Caco-2 (cell line): ENCODE measurements around the gene UNC13C. TPM values are rescaled to one million over a fixed set of nuclear protein-coding genes. Genes with fewer than 3 reads are reported as not detected.

ENCODE experiments used
- BruUV-seq: library from RNA; stranded (reverse); fragments of 400-500 nt; replicated peaks from 2 replicates; lab custom pipeline; 2021; lab: Mats Ljungman, UMichigan
- CTCF ChIA-PET: fragments of 300-600 bp; sonication (Branson Sonifier 250); formaldehyde crosslinking; loops from one replicate; lab custom pipeline; 2022; ENCODE audit warnings: antibody characterized with exemption; lab: Charles Lee
- POLR2A ChIA-PET: fragments of 300-600 bp; sonication (Branson Sonifier 250); formaldehyde crosslinking; loops from one replicate; lab custom pipeline; 2022; ENCODE audit warnings: antibody characterized with exemption; lab: Charles Lee
- DNase-seq, 2 experiments: peaks; one replicate each; pipeline versions ENCODE4 v3.0.0 to v3.0.0-alpha.2; 2020 to 2022
- H3K27me3 ChIP-seq: replicated peaks from 2 replicates; pipeline ENCODE4 v1.6.0; 2011; ENCODE audit warnings: low read length; ENCODE audit not compliant: control insufficient read depth, insufficient read depth
- H3K36me3 ChIP-seq: 2 replicates; pipeline ENCODE4 v1.5.1; 2011; ENCODE audit warnings: low read length; ENCODE audit not compliant: control insufficient read depth, insufficient read depth
- H3K4me1 ChIP-seq: fragments of 250-450 bp; sonication (Bioruptor Pico); 2 replicates; pipeline ENCODE4 v1.5.1; 2020; ENCODE audit warnings: mild to moderate bottlenecking
- H3K4me3 ChIP-seq: 2 replicates; pipeline ENCODE4 v1.5.1; 2011; ENCODE audit warnings: low read depth, mild to moderate bottlenecking, control low read depth, low read length
- H3K9me3 ChIP-seq: fragments of 250-450 bp; sonication (Bioruptor Pico); 2 replicates; pipeline ENCODE4 v1.5.1; 2020; ENCODE audit warnings: mild to moderate bottlenecking, moderate library complexity
- H3K27ac Mint-ChIP-seq: one replicate; pipeline ENCODE4 v1.8.0; 2022; ENCODE audit warnings: mixed read lengths; ENCODE audit not compliant: unreplicated experiment
- H3K27me3 Mint-ChIP-seq: one replicate; pipeline ENCODE4 v1.8.0; 2022; ENCODE audit warnings: mixed read lengths; ENCODE audit not compliant: insufficient read depth, unreplicated experiment
- H3K36me3 Mint-ChIP-seq: one replicate; pipeline ENCODE4 v1.8.0; 2022; ENCODE audit warnings: mild to moderate bottlenecking, mixed read lengths; ENCODE audit not compliant: insufficient read depth, unreplicated experiment
- H3K4me1 Mint-ChIP-seq: one replicate; pipeline ENCODE4 v1.8.0; 2022; ENCODE audit warnings: low read depth, mixed read lengths; ENCODE audit not compliant: unreplicated experiment
- H3K4me3 Mint-ChIP-seq: one replicate; pipeline ENCODE4 v1.8.0; 2022; ENCODE audit warnings: mild to moderate bottlenecking, moderate library complexity, mixed read lengths; ENCODE audit not compliant: unreplicated experiment
- H3K9me3 Mint-ChIP-seq: one replicate; pipeline ENCODE4 v1.8.0; 2022; ENCODE audit warnings: mixed read lengths; ENCODE audit not compliant: unreplicated experiment
- intact Hi-C: fragments of 100-400 bp; cut with micrococcal nuclease; formaldehyde crosslinking; loops from one replicate; pipeline ENCODE4 v1.10.0; 2022; ENCODE audit not compliant: unreplicated experiment
- total RNA-seq: library from RNA; stranded (reverse); gene quantifications from 2 replicates; pipeline ENCODE4 v1.2.3, GENCODE V29; 2022
- TF ChIP-seq, protein P1 (sequence below), 2 experiments: fragments of 200-600 bp in 1 of 2; IDR thresholded peaks; 1 replicate in 1 of 2; 2 replicates in 1 of 2; pipeline versions ENCODE4 v1.5.1 to v1.8.0; 2011 to 2022; ENCODE audit warnings: antibody characterized with exemption in 1 of 2, control low read depth in 1 of 2, inconsistent platforms in 1 of 2, low read depth in 1 of 2, low read length in 1 of 2, mild to moderate bottlenecking in 1 of 2, moderate library complexity in 1 of 2; ENCODE audit not compliant: insufficient read depth in 1 of 2, severe bottlenecking in 1 of 2, unreplicated experiment in 1 of 2

Gene UNC13C
- total RNA-seq, 1 experiment from 2014 or later: 2.9 TPM

DNA sequence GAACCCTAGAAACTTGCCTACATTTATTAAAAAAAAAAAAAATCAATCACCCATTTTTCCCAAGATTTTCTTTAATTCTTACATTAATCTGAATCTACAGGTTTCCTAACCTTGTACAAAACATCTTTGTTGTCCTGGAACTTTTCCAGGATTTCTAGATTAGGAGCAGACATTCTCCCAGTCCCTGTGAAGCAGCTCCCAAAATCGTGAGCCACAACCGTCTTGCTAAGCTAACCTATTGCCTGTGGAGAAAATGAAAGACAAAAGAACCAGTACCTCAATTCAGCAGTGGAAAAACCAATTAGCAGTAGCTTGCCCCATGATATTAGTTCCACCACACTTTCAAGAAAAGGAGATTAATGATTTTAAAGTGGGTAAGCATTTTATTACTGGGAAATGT is 522.1 kb downstream of the UNC13C start:
- no peaks in the 10 kb centered on the region for H3K36me3 ChIP-seq
- no peak overlapping the region for H3K27ac Mint-ChIP-seq
- ChIA-PET CTCF (no interaction called here), POLR2A (no interaction called here)
- intact Hi-C loops: no loop called here
- DNase-seq: no peak
- H3K4me3 ChIP-seq: no peak overlapping the region
- no peaks in the 10 kb centered on the region for H3K4me1 Mint-ChIP-seq
- TF ChIP-seq, protein P1, sequence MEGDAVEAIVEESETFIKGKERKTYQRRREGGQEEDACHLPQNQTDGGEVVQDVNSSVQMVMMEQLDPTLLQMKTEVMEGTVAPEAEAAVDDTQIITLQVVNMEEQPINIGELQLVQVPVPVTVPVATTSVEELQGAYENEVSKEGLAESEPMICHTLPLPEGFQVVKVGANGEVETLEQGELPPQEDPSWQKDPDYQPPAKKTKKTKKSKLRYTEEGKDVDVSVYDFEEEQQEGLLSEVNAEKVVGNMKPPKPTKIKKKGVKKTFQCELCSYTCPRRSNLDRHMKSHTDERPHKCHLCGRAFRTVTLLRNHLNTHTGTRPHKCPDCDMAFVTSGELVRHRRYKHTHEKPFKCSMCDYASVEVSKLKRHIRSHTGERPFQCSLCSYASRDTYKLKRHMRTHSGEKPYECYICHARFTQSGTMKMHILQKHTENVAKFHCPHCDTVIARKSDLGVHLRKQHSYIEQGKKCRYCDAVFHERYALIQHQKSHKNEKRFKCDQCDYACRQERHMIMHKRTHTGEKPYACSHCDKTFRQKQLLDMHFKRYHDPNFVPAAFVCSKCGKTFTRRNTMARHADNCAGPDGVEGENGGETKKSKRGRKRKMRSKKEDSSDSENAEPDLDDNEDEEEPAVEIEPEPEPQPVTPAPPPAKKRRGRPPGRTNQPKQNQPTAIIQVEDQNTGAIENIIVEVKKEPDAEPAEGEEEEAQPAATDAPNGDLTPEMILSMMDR (IDR thresholded peaks at IDR 0.05; ENCODE audit: insufficient read depth in 1 of 2, low read depth in 1 of 2, low read length in 1 of 2, severe bottlenecking in 1 of 2, unreplicated experiment in 1 of 2): no peak
- peaks cover 6% of the 10 kb centered on the region for H3K36me3 Mint-ChIP-seq
- BruUV-seq: no TSS peak
- H3K4me1 ChIP-seq: no peaks in the 10 kb centered on the region
- H3K4me3 Mint-ChIP-seq: no peak overlapping the region
- H3K27me3 Mint-ChIP-seq: no peaks in the 10 kb centered on the region
- H3K9me3 ChIP-seq: no peaks in the 10 kb centered on the region
- H3K27me3 ChIP-seq: no peaks in the 10 kb centered on the region
- no peaks in the 10 kb centered on the region for H3K9me3 Mint-ChIP-seq

DNA sequence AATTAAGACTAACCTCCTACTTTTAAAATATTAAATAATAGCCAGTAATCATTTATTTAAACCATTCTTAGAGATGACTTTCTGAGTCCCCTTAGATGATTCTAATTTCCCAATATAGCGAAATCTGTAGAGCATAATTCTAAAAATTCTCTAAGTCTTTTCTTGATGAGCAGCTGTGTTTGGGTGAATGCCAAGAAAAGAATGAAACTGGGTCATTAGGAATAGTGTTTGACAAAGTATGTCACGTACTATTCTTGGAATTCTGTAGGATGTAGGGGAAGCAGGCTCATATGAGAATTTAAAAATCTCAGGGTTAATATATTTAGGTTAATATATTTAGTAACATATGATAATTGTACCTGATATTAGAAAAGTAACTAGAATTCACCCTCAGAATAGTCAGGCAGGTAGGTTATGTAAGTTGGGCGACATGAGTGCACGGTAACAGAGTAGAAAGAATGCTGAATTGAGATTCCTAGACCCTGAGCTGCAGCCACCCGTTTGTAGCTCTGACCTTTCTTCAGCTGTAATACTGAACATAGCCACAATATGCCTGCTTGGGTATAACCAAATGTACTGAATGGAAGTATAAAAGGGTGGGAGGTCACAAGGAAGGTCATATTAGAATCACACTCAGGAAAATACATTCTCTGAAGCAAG is 524.3 kb downstream of the UNC13C start:
- TF ChIP-seq, protein P1 (IDR thresholded peaks at IDR 0.05; ENCODE audit: insufficient read depth in 1 of 2, low read depth in 1 of 2, low read length in 1 of 2, severe bottlenecking in 1 of 2, unreplicated experiment in 1 of 2): no peak
- intact Hi-C loops: no loop called here
- no peak for DNase-seq
- no peaks in the 10 kb centered on the region for H3K9me3 ChIP-seq
- no peak overlapping the region for H3K27ac Mint-ChIP-seq
- CTCF ChIA-PET: no interaction called here
- H3K9me3 Mint-ChIP-seq: no peaks in the 10 kb centered on the region
- no peak overlapping the region for H3K4me3 ChIP-seq
- H3K36me3 ChIP-seq: no peaks in the 10 kb centered on the region
- no peaks in the 10 kb centered on the region for H3K4me1 Mint-ChIP-seq
- no peaks in the 10 kb centered on the region for H3K4me1 ChIP-seq
- BruUV-seq: no TSS peak
- POLR2A ChIA-PET: no interaction called here
- no peak overlapping the region for H3K4me3 Mint-ChIP-seq
- no peaks in the 10 kb centered on the region for H3K27me3 Mint-ChIP-seq
- peaks cover 6% of the 10 kb centered on the region for H3K36me3 Mint-ChIP-seq
- H3K27me3 ChIP-seq: no peaks in the 10 kb centered on the region

DNA sequence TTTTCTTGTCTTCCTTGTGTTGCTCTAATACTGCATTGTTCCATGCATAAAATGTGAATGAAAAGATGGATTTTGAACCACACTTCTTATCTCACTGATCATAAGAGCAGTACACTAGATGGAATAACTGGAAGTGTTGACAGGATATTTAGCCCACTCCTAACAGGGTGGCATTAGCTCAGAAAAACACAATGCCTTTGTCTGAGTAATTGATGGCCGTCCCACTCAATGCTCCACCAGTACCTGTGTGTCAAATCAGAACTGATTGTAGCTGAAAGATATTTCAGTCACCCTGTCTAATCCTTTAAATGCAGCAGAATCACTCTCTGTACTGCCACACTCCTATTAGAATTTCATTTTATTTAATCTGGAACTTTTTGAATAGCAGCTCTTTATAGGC is 526.5 kb downstream of the UNC13C start:
- BruUV-seq: no TSS peak
- CTCF ChIA-PET: no interaction called here
- H3K4me3 ChIP-seq: no peak overlapping the region
- no peak for DNase-seq
- no peaks in the 10 kb centered on the region for H3K4me1 Mint-ChIP-seq
- no peaks in the 10 kb centered on the region for H3K9me3 Mint-ChIP-seq
- no peaks in the 10 kb centered on the region for H3K9me3 ChIP-seq
- H3K27me3 Mint-ChIP-seq: no peaks in the 10 kb centered on the region
- POLR2A ChIA-PET: no interaction called here
- intact Hi-C loops: no loop called here
- TF ChIP-seq, protein P1 (IDR thresholded peaks at IDR 0.05; ENCODE audit: insufficient read depth in 1 of 2, low read depth in 1 of 2, low read length in 1 of 2, severe bottlenecking in 1 of 2, unreplicated experiment in 1 of 2): no peak
- H3K4me1 ChIP-seq: no peaks in the 10 kb centered on the region
- H3K27ac Mint-ChIP-seq: no peak overlapping the region
- no peak overlapping the region for H3K4me3 Mint-ChIP-seq
- H3K36me3 ChIP-seq: no peaks in the 10 kb centered on the region
- no peaks in the 10 kb centered on the region for H3K27me3 ChIP-seq
- H3K36me3 Mint-ChIP-seq: peaks cover 1% of the 10 kb centered on the region
